CMK (cell line): ENCODE data around the gene RNGTT.
A peak's percentile ranks its signal among the peaks of the same experiment; 100 is the strongest.
"Not testable (repeated sequence)": the region's sequence is repeated elsewhere in the genome, so short reads cannot be mapped to it uniquely, and the experiment has no call there.

ENCODE experiments used
- DNase-seq: peaks from one replicate; pipeline ENCODE4 v3.0.0-alpha.2; 2010; ENCODE audit warnings: low read depth

Gene RNGTT

GRCh38 chr6:88722686-88723085, 240.7 kb downstream of the RNGTT start:
- no peak for DNase-seq

DNA sequence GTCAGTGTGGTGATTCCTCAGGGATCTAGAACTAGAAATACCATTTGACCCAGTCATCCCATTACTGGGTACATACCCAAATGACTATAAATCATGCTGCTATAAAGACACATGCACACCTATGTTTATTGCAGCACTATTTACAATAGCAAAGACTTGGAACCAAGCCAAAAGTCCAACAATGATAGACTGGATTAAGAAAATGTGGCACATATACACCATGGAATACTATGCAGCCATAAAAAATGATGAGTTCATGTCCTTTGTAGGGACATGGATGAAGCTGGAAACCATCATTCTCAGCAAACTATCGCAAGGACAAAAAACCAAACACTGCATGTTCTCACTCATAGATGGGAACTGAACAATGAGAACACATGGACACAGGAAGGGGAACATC, 247.0 kb downstream of the RNGTT start:
- not testable (repeated sequence) for DNase-seq

DNA sequence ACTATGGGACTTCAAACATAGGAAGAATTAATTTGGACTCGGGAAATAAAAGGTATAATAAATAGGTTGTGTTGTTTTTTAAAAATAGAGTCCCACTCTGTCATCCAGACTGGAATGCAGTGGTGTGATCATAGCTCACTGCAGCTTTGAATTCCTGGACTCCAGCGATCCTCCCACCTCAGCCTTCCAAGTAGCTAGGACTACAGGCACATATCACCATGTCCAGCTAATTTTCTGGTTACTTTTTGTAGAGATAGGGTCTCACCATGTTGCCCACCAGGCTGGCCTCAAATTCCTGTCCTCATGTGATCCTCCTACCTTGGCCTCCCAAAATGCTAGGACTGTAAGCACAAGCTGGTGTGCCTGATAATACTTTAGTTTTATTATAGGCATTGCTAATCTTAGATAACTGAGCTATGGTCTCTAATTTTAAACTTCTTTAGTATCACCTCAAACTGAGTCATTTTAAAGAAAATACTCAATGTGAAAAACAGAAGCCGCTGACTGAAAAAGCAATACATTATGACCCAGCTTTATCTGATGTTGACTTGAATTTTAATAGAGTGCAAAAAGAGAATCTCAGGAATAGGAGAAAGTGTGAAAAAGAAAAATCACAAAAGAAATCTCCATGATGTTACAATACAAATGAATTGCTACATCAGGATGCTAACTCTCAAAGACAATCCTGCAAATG, 251.0 kb downstream of the RNGTT start:
- no peak for DNase-seq

DNA sequence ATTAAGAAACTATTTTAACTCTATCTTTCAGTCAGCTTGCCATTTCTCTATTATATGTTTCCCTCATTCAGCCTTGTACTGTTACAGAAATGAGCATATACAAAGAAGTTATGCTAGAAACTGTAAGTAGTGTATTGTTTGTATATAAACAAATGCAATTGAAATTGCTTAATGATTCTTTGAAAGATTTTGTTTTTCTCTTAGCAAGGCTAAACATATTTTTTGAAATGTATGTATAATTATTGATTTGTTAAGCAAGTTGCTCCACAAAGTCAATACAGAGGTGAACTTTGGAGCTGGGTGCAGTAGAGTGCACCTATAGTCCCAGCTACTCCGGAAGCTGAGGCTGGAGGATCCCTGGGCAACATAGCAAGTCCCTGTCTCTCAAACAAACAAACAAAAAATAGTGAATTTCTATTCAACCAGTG, 253.6 kb downstream of the RNGTT start:
- DNase-seq, result no peak

DNA sequence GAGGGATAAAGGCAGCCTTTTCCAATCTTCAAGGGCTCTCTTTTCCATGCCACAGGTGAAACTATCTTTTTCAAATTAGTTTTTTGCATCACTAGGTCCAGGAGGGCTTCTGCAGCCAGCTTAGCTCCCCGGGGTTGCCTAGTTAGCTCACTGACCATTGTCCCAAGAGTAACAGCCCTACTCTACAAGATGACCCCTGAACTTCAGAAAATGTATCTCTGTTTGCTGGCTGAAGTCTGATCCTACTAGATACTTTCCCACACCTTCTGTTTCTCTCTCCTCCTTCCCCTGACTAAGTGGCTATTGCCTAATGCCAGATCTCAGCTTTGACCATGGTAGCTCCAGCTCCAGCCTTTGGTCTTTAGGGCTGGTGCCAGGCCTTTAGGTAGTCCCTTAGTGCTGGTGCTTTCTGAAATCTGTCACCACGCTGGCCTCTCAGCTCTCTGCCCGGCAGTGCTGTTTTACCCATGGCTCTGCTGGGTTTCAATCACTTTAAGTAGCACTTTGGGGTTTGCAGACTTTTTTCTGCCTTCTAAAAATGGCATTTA, 255.1 kb downstream of the RNGTT start:
- no peak for DNase-seq

GRCh38 chr6:88705601-88706000, 257.8 kb downstream of the RNGTT start:
- DNase-seq, result no peak

DNA sequence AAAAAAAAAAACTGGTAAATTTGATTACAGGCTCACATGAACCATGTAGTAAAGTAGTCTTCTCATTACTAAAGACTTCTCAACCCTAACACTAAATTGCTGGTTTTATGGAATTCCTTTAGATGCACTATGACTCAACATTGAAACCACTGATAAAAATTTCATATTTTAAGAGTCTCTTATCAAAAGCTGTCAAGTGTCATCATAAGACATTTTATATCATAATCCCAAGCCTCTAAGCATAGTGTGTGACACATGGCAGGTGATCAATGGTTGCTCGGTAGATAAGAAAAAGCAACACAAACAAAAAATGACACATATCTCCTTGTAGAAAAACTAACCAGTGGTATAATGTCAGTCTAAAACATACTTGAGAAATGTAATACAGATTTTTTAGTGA, 258.4 kb downstream of the RNGTT start:
- no peak for DNase-seq

DNA sequence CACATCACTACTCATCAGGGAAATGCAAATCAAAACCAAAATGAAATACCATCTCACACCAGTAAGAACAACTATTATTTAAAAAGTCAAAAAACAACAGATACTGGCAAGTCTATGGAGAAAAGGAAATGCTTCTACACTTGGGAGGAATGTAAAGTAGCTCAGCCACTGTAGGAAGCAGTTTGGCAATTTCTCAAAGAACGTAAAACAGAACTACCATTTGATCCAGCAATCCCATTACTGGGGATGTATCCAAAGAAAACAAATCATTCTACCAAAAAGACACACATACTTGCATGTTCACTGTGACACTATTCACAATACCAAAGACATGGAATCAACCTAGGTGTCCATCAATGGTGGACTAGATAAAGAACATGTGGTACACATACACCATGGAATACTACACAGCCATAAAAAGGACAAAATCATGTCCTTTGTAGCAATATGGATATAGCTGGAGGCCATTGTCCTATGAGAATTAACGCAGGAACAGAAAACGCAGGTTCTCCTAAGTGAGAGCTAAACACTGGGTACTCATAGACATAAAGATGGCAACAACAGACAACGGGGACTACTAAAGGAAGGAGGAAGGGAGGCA, 260.4 kb downstream of the RNGTT start:
- DNase-seq, result no peak

DNA sequence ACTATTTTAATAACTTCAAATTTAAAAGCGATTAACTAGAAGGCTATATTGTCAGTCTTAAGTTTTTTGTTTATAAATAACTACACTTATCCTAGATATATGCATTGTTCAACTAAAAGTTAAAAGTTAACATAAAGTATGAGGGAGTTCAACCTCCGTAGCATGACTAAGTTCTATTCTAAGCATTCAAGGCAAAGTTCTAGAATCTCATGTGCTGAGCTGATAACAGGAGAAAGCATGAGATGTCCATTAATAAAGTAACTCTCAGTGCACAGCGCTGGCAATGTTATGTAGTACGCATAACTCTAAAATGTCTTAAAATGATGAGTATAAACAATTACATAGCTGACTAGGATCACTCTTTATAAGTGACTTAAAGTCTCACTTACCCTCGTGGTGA, 264.8 kb downstream of the RNGTT start:
- DNase-seq, result no peak

GRCh38 chr6:88695937-88696336, 267.5 kb downstream of the RNGTT start:
- no peak for DNase-seq

- no peak for DNase-seq
Observed at GRCh38 chr6:88683734-88684133, 279.7 kb downstream of the RNGTT start.

DNA sequence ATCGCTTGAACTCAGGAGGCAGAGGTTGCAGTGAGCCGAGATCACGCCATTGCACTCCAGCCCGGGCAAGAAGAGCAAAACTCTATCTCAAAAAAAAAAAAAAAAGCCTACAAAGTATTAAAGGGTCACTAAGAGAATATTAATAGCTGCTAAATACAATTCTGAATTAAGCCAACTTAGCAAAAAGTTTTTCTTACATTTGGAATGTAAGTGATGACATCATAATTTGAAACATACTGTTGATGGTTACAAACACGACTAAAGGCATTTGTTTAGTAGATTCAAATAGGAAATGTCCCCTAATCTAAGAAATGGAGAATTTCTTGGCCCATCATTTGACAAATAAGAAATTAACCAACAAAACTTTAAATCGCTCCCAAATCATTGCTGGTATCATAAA, 282.8 kb downstream of the RNGTT start:
- DNase-seq, result no peak

- no peak for DNase-seq
Observed at GRCh38 chr6:88679841-88680240, 283.6 kb downstream of the RNGTT start.

- no peak for DNase-seq
Observed at GRCh38 chr6:88677356-88677755, 286.1 kb downstream of the RNGTT start.

- DNase-seq, result no peak
Observed at GRCh38 chr6:88671624-88672023, 291.8 kb downstream of the RNGTT start.

DNA sequence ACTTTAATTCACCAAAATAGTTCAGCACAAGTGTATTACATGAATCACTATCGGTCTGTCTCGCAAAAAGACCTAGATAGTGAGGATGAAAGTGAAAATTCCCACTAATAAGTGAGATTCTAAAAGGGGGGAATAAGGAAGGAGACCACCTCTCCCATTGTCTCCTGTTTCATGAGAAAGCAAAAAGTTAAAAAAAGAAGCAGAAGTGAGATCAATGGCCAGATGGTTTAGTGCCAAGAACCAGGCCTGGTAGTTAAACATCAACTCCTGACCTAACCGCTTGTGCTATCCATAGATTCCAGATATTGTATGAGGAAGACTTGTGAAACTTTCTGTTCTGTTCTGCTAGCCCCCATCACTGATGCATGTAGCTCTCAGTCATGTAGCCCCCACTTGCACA, 293.0 kb downstream of the RNGTT start:
- peak; percentile 7 for DNase-seq

GRCh38 chr6:88669475-88669874, 293.9 kb downstream of the RNGTT start:
- no peak for DNase-seq

GRCh38 chr6:88666901-88667300, 296.5 kb downstream of the RNGTT start:
- DNase-seq, result no peak

- no peak for DNase-seq
Observed at GRCh38 chr6:88665131-88665530, 298.3 kb downstream of the RNGTT start.

DNA sequence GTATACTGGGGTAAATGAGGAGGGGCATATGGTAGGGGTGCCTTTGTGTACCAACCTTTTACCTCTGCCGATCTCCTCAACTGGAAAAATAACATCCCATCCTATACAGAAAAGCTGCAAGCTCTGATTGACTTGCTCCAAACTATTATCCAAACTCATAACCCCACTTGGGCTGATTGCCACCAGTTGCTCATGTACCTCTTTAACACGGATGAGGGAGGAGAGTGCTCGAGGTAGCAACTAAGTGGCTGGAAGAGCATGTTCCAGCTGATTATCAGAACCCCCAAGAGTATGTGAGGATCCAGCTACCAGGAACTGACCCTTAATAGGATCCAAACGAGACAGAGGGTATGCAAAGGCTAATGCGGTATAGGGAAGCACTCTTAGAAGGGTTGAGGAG, 299.6 kb downstream of the RNGTT start:
- DNase-seq, result no peak

GRCh38 chr6:88662653-88663174, 300.7 kb downstream of the RNGTT start:
- DNase-seq, result no peak

GRCh38 chr6:88662163-88662580, 301.2 kb downstream of the RNGTT start:
- DNase-seq, result no peak

- no peak for DNase-seq
Observed at GRCh38 chr6:88661136-88661535, 302.3 kb downstream of the RNGTT start.

DNA sequence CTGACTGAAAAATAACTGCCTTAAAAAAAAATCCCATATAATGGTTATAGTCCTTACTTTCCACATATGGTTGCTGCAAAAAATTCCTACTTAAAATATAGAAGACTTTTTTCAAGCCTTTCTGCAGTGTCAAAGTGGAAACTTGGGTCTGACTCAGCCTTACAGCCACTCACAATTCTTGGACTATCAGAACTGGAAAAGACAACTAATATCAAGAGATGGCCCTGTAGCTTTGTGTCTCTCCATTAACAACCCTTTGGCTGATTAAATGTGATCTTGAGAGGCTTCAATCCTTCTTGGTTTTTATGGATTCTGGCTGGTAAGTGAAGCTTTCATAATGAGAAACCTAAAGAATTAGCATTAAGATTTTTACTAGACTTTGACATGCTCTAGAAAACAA, 307.8 kb downstream of the RNGTT start:
- no peak for DNase-seq
